Measurements from ENCODE around the gene UBE3A. TPM values are rescaled to one million over a fixed set of nuclear protein-coding genes. Genes with fewer than 3 reads are reported as not detected.

UBE3A gene
- total RNA-seq, 1 donor from 2014 or later = 122 TPM

GRCh38 chr15:25333049-25333448 is 105.8 kb downstream of the UBE3A start:
- Histone ChIP-seq H3K4me1 (no peaks in the 10 kb centered on the region), H3K36me3 (peaks cover 36% of the 10 kb centered on the region), H3K27ac (replicated peaks) (no peak overlapping the region), H3K9me3 (replicated peaks) (no peaks in the 10 kb centered on the region), H3K4me3 (no peak overlapping the region), H3K27me3 (ENCODE audit: low read depth) (no peaks in the 10 kb centered on the region)
- no peak for DNase-seq
- intact Hi-C loops (cut with micrococcal nuclease) = no loop called here
- TF ChIP-seq CTCF (IDR thresholded peaks at IDR 0.05; ENCODE audit: borderline replicate concordance) = no peak

- Histone ChIP-seq H3K36me3 (peaks cover 29% of the 10 kb centered on the region), H3K9me3 (replicated peaks) (no peaks in the 10 kb centered on the region), H3K27me3 (ENCODE audit: low read depth) (no peaks in the 10 kb centered on the region), H3K4me1 (no peaks in the 10 kb centered on the region), H3K4me3 (no peak overlapping the region), H3K27ac (replicated peaks) (no peak overlapping the region)
- no peak for TF ChIP-seq CTCF (IDR thresholded peaks at IDR 0.05; ENCODE audit: borderline replicate concordance)
- no peak for DNase-seq
- intact Hi-C loops (cut with micrococcal nuclease) = no loop called here
Measured at GRCh38 chr15:25332306-25332705, 106.5 kb downstream of the UBE3A start.

GRCh38 chr15:25331860-25332259 is 107.0 kb downstream of the UBE3A start:
- Histone ChIP-seq H3K27me3 (ENCODE audit: low read depth) (no peaks in the 10 kb centered on the region), H3K4me3 (no peak overlapping the region), H3K27ac (replicated peaks) (no peak overlapping the region), H3K9me3 (replicated peaks) (no peaks in the 10 kb centered on the region), H3K36me3 (peaks cover 25% of the 10 kb centered on the region), H3K4me1 (no peaks in the 10 kb centered on the region)
- no peak for TF ChIP-seq CTCF (IDR thresholded peaks at IDR 0.05; ENCODE audit: borderline replicate concordance)
- intact Hi-C loops (cut with micrococcal nuclease) = no loop called here
- DNase-seq = no peak

- H3K27me3 ChIP-seq (ENCODE audit: low read depth) = no peaks in the 10 kb centered on the region
- no peak for DNase-seq
- intact Hi-C loops (cut with micrococcal nuclease) = no loop called here
- no peaks in the 10 kb centered on the region for H3K4me1 ChIP-seq
- no peak for TF ChIP-seq CTCF (IDR thresholded peaks at IDR 0.05; ENCODE audit: borderline replicate concordance)
- no peak overlapping the region for H3K4me3 ChIP-seq
- no peaks in the 10 kb centered on the region for H3K9me3 ChIP-seq (replicated peaks)
- peaks cover 22% of the 10 kb centered on the region for H3K36me3 ChIP-seq
- no peak overlapping the region for H3K27ac ChIP-seq (replicated peaks)
Measured at GRCh38 chr15:25331404-25331803, 107.4 kb downstream of the UBE3A start.

- no peak for DNase-seq
Measured at GRCh38 chr15:25329696-25330095, 109.1 kb downstream of the UBE3A start.

More at GRCh38 chr15:25329696-25330095, 109.1 kb downstream of the UBE3A start:
- H3K9me3 ChIP-seq (replicated peaks) = no peaks in the 10 kb centered on the region
- no peak for TF ChIP-seq CTCF (IDR thresholded peaks at IDR 0.05; ENCODE audit: borderline replicate concordance)
- no peak overlapping the region for H3K27ac ChIP-seq (replicated peaks)
- peaks cover 6% of the 10 kb centered on the region for H3K36me3 ChIP-seq
- no peak overlapping the region for H3K4me3 ChIP-seq
- intact Hi-C loops (cut with micrococcal nuclease) = no loop called here
- H3K4me1 ChIP-seq = no peaks in the 10 kb centered on the region
- no peaks in the 10 kb centered on the region for H3K27me3 ChIP-seq (ENCODE audit: low read depth)
